Stimulated activated CD8-positive, alpha-beta memory T cell treated with anti-CD3 and anti-CD28 coated beads, Interleukin-15, amount 100 ng/mL, for 1 hour (primary cell): Measurements from ENCODE around the gene P2RY11.
A peak's percentile ranks its signal among the peaks of the same experiment; 100 is the strongest.

Experiments used
- DNase-seq: peaks from one replicate; pipeline ENCODE4 v3.0.0-alpha.2; 2020; ENCODE audit warnings: low read depth

Gene P2RY11

GRCh38 chr19:10093295-10094186 lies 18.0 kb upstream of the P2RY11 start:
- no peak for DNase-seq

GRCh38 chr19:10095622-10095947 lies 15.9 kb upstream of the P2RY11 start:
- DNase-seq: no peak

GRCh38 chr19:10095948-10096614 lies 15.4 kb upstream of the P2RY11 start:
- DNase-seq: peak; percentile 63

GRCh38 chr19:10096615-10096963 lies 14.9 kb upstream of the P2RY11 start:
- no peak for DNase-seq

GRCh38 chr19:10100163-10100785 lies 11.2 kb upstream of the P2RY11 start:
- DNase-seq: no peak

GRCh38 chr19:10102787-10103236 lies 8.7 kb upstream of the P2RY11 start:
- DNase-seq: no peak

GRCh38 chr19:10104130-10104513 lies 7.4 kb upstream of the P2RY11 start:
- DNase-seq: no peak

GRCh38 chr19:10104665-10105508 lies 6.6 kb upstream of the P2RY11 start:
- no peak for DNase-seq

- DNase-seq: peak; percentile 56
Measured at GRCh38 chr19:10105509-10106099, 5.9 kb upstream of the P2RY11 start.

- peak; percentile 89 for DNase-seq
Measured at GRCh38 chr19:10106100-10106936, 5.2 kb upstream of the P2RY11 start, which contains the start of gene PPAN. PPAN (plus strand) TSS chr19:10106362; CDS start chr19:10106395, 33 bp downstream.

GRCh38 chr19:10107254-10107653 lies 4.2 kb upstream of the P2RY11 start:
- DNase-seq: no peak

GRCh38 chr19:10107817-10108367 lies 3.6 kb upstream of the P2RY11 start:
- DNase-seq: no peak

GRCh38 chr19:10109528-10109927 lies 2.0 kb upstream of the P2RY11 start:
- DNase-seq: no peak

- no peak for DNase-seq
Measured at GRCh38 chr19:10110076-10110971, 1.2 kb upstream of the P2RY11 start.

GRCh38 chr19:10110972-10111317 lies 548 bp upstream of the P2RY11 start:
- no peak for DNase-seq

GRCh38 chr19:10112037-10112761 lies 706 bp downstream of the P2RY11 start:
- DNase-seq: no peak

- DNase-seq: no peak
Measured at GRCh38 chr19:10112895-10113591, 1.6 kb downstream of the P2RY11 start.

- DNase-seq: no peak
Measured at GRCh38 chr19:10113592-10113963, 2.1 kb downstream of the P2RY11 start.
